ENCODE data around the gene ZC3H14. TPM values are rescaled to one million over a fixed set of nuclear protein-coding genes. Genes with fewer than 3 reads are reported as not detected.

Gene ZC3H14
- total and polyA plus RNA-seq, 9 of the 15 experiments (the other 6 are each of a cell fraction or from before 2014, with no cell fraction given), result 21.1 to 109 (median 45.3) TPM

DNA sequence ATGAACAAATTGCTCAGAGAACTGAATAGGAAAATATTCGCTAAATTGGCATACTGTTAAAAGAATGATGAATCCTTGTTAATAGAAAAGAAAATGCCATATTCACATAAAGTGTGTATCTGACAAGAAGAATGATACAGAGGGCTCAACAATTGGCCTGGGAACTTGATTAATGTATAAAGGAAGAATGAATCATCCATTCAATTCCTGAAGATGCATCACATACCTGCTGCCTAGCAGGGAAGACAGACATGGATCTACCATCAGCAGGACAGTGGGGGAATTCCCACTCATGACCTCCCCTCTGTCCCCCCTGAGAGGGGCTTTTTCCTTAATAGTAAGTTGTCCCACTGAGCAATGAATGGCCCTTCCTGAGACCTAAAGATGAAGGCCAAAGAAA, 21.5 kb upstream of the ZC3H14 start:
- no peak for ATAC-seq
- in situ Hi-C loops (cut with MboI), result no loop called here
- Histone ChIP-seq H3K27ac (ENCODE audit: extremely low read depth, low read depth, low read length) (no peak overlapping the region), H3K79me2 (ENCODE audit: control insufficient read depth, insufficient read depth, low read length) (no peaks in the 10 kb centered on the region), H3K9me1 (ENCODE audit: control insufficient read depth, insufficient read depth, low read length) (no peaks in the 10 kb centered on the region), H3K27me3 (ENCODE audit: control insufficient read depth in 2 of 2, insufficient read depth in 2 of 2, low read length in 2 of 2) (no peaks in the 10 kb centered on the region), H3K9me3 (replicated peaks; ENCODE audit: control insufficient read depth, insufficient read depth, low read depth, low read length) (no peaks in the 10 kb centered on the region), H3K4me3 (no peak overlapping the region), H2AFZ (ENCODE audit: low read depth, low read length) (no peak overlapping the region), H4K20me1 (replicated peaks; ENCODE audit: control insufficient read depth, insufficient read depth, low read length) (no peaks in the 10 kb centered on the region), H3K9ac (ENCODE audit: insufficient read depth in 1 of 2, low read depth in 2 of 2, low read length in 2 of 2) (no peak overlapping the region), H3K36me3 (ENCODE audit: control insufficient read depth, insufficient read depth, low read length) (no peaks in the 10 kb centered on the region), H3K4me2 (ENCODE audit: insufficient read depth, low read length) (no peak overlapping the region), H3K4me1 (replicated peaks in 1 of 2; ENCODE audit: control insufficient read depth in 2 of 2, insufficient read depth in 2 of 2, low read length in 2 of 2) (no peaks in the 10 kb centered on the region)
- BruUV-seq (replicated peaks), result no TSS peak
- ChIA-PET CTCF (ENCODE audit: low intra/inter-chr PET ratio) (interaction anchor here (0.6 kb wide), 1 partner anchor 42 kb away, joined by 3 read pairs; no protein-coding TSS in a partner anchor), POLR2A (no interaction called here)
- intact Hi-C loops (cut with micrococcal nuclease), result no loop called here
- TF ChIP-seq NUFIP1 (IDR thresholded peaks at IDR 0.05; ENCODE audit: partially characterized antibody), result no peak
- TF ChIP-seq, protein P1, sequence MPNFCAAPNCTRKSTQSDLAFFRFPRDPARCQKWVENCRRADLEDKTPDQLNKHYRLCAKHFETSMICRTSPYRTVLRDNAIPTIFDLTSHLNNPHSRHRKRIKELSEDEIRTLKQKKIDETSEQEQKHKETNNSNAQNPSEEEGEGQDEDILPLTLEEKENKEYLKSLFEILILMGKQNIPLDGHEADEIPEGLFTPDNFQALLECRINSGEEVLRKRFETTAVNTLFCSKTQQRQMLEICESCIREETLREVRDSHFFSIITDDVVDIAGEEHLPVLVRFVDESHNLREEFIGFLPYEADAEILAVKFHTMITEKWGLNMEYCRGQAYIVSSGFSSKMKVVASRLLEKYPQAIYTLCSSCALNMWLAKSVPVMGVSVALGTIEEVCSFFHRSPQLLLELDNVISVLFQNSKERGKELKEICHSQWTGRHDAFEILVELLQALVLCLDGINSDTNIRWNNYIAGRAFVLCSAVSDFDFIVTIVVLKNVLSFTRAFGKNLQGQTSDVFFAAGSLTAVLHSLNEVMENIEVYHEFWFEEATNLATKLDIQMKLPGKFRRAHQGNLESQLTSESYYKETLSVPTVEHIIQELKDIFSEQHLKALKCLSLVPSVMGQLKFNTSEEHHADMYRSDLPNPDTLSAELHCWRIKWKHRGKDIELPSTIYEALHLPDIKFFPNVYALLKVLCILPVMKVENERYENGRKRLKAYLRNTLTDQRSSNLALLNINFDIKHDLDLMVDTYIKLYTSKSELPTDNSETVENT (CRISPR knock-in tag; IDR thresholded peaks at IDR 0.05), result no peak
- TF ChIP-seq, protein P2, sequence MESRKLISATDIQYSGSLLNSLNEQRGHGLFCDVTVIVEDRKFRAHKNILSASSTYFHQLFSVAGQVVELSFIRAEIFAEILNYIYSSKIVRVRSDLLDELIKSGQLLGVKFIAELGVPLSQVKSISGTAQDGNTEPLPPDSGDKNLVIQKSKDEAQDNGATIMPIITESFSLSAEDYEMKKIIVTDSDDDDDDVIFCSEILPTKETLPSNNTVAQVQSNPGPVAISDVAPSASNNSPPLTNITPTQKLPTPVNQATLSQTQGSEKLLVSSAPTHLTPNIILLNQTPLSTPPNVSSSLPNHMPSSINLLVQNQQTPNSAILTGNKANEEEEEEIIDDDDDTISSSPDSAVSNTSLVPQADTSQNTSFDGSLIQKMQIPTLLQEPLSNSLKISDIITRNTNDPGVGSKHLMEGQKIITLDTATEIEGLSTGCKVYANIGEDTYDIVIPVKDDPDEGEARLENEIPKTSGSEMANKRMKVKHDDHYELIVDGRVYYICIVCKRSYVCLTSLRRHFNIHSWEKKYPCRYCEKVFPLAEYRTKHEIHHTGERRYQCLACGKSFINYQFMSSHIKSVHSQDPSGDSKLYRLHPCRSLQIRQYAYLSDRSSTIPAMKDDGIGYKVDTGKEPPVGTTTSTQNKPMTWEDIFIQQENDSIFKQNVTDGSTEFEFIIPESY (CRISPR knock-in tag; IDR thresholded peaks at IDR 0.05), result no peak
- TF ChIP-seq ETV1 (tag; conservative IDR thresholded peaks at IDR 0.05; ENCODE audit: low read depth), result no peak
- no peak for TF ChIP-seq L3MBTL2 (IDR thresholded peaks at IDR 0.05)
- TF ChIP-seq SIN3B (IDR thresholded peaks at IDR 0.05; ENCODE audit: low read depth), result no peak
- no peak for TF ChIP-seq BHLHE40 (IDR thresholded peaks at IDR 0.05; ENCODE audit: low read length)
- no peak for TF ChIP-seq NR2F6 (CRISPR knock-in tag; IDR thresholded peaks at IDR 0.05)
- no peak for TF ChIP-seq GABPB1 (CRISPR knock-in tag; IDR thresholded peaks at IDR 0.05)
- no peak for TF ChIP-seq TRIM28 (IDR thresholded peaks at IDR 0.05)
- no peak for TF ChIP-seq SMARCA5 (IDR thresholded peaks at IDR 0.05)
- TF ChIP-seq, protein P3, sequence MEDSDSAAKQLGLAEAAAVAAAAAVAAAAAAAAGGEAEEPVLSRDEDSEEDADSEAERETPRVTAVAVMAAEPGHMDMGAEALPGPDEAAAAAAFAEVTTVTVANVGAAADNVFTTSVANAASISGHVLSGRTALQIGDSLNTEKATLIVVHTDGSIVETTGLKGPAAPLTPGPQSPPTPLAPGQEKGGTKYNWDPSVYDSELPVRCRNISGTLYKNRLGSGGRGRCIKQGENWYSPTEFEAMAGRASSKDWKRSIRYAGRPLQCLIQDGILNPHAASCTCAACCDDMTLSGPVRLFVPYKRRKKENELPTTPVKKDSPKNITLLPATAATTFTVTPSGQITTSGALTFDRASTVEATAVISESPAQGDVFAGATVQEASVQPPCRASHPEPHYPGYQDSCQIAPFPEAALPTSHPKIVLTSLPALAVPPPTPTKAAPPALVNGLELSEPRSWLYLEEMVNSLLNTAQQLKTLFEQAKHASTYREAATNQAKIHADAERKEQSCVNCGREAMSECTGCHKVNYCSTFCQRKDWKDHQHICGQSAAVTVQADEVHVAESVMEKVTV (CRISPR knock-in tag; IDR thresholded peaks at IDR 0.05), result no peak
- TF ChIP-seq TOE1 (IDR thresholded peaks at IDR 0.05; ENCODE audit: borderline replicate concordance), result no peak
- no peak for TF ChIP-seq TOE1 (CRISPR knock-in tag; IDR thresholded peaks at IDR 0.05; ENCODE audit: borderline replicate concordance, low read depth)
- TF ChIP-seq NR2C1 (IDR thresholded peaks at IDR 0.05), result no peak
- TF ChIP-seq NR2C1 (tag; IDR thresholded peaks at IDR 0.05), result no peak
- FAIRE-seq, result no peak
- no peak for DNase-seq (ENCODE audit: extremely low read depth in 1 of 4, low spot score in 3 of 4)
- WGBS (ENCODE audit: insufficient coverage, low coverage, missing lambda C conversion rate), result 0% methylated on average over 1 of the region's 1 CpG

Data from K562 (cell line).